Stimulated activated naive CD4-positive, alpha-beta T cell treated with Interleukin-2 at 50 U/mL for 16 hours (primary cell): Measurements from ENCODE around the gene BACH2.
A peak's percentile ranks its signal among the peaks of the same experiment; 100 is the strongest.
"Not testable (repeated sequence)": the region's sequence is repeated elsewhere in the genome, so short reads cannot be mapped to it uniquely, and the experiment has no call there.

ENCODE experiments used
- DNase-seq: peaks from one replicate; lab custom pipeline; 2025; lab: John Stamatoyannopoulos, UW

The BACH2 gene

GRCh38 chr6:90180526-90180925 is 116.1 kb downstream of the BACH2 start:
- no peak for DNase-seq

GRCh38 chr6:90179190-90180169 is 117.2 kb downstream of the BACH2 start:
- no peak for DNase-seq

GRCh38 chr6:90178384-90178855 is 118.2 kb downstream of the BACH2 start:
- DNase-seq = no peak

- no peak for DNase-seq
Observed at GRCh38 chr6:90177544-90178383, 118.9 kb downstream of the BACH2 start.

GRCh38 chr6:90175627-90176538 is 120.8 kb downstream of the BACH2 start:
- peak; percentile 62 for DNase-seq

GRCh38 chr6:90173262-90173925 is 123.2 kb downstream of the BACH2 start:
- DNase-seq = no peak

- DNase-seq = no peak
Observed at GRCh38 chr6:90170601-90171000, 126.0 kb downstream of the BACH2 start.

GRCh38 chr6:90169374-90169773 is 127.3 kb downstream of the BACH2 start:
- DNase-seq = no peak

- DNase-seq = no peak
Observed at GRCh38 chr6:90168693-90169131, 127.9 kb downstream of the BACH2 start.

- no peak for DNase-seq
Observed at GRCh38 chr6:90167514-90168379, 128.9 kb downstream of the BACH2 start.

- not testable (repeated sequence) for DNase-seq
Observed at GRCh38 chr6:90166155-90166924, 130.3 kb downstream of the BACH2 start.

GRCh38 chr6:90162648-90163387 is 133.8 kb downstream of the BACH2 start:
- DNase-seq = no peak

- DNase-seq = no peak
Observed at GRCh38 chr6:90160013-90160412, 136.6 kb downstream of the BACH2 start.

- no peak for DNase-seq
Observed at GRCh38 chr6:90159452-90159851, 137.2 kb downstream of the BACH2 start.

- no peak for DNase-seq
Observed at GRCh38 chr6:90158936-90159335, 137.7 kb downstream of the BACH2 start.

- no peak for DNase-seq
Observed at GRCh38 chr6:90157441-90157840, 139.2 kb downstream of the BACH2 start.

GRCh38 chr6:90156861-90157260 is 139.8 kb downstream of the BACH2 start:
- DNase-seq = peak; percentile 28

GRCh38 chr6:90154755-90155470 is 141.7 kb downstream of the BACH2 start:
- no peak for DNase-seq
